PC-3 (cell line): ENCODE measurements around the gene TIPRL.
A peak's percentile ranks its signal among the peaks of the same experiment; 100 is the strongest.

Experiments
- CTCF ChIP-seq: fragments of 300-600 bp; sonication (generic); conservative IDR thresholded peaks from 2 replicates; pipeline ENCODE4 v1.5.1; 2017; ENCODE audit warnings: antibody characterized with exemption, low read depth, mild to moderate bottlenecking, low read length
- EZH2 ChIP-seq: fragments of 300-600 bp; sonication (generic); IDR thresholded peaks from one replicate; pipeline ENCODE4 v1.6.1; 2017; ENCODE audit warnings: antibody characterized with exemption, mild to moderate bottlenecking, low read length; ENCODE audit not compliant: unreplicated experiment
- EZH2phosphoT487 ChIP-seq: fragments of 300-600 bp; sonication (generic); IDR thresholded peaks from 2 replicates; pipeline ENCODE4 v1.6.1; 2018; ENCODE audit warnings: mild to moderate bottlenecking, antibody characterized with exemption, low read length, borderline replicate concordance

GRCh38 chr1:168145184-168146159, 33.3 kb upstream of the TIPRL start:
- TF ChIP-seq EZH2 (no peak), CTCF (peak; percentile 95), EZH2phosphoT487 (no peak)
